HCT116 (cell line): ENCODE results near the gene ARSG. TPM values are rescaled to one million over a fixed set of nuclear protein-coding genes. Genes with fewer than 3 reads are reported as not detected.
A peak's percentile ranks its signal among the peaks of the same experiment; 100 is the strongest.

Experiments used
- ATAC-seq: fragments of 200-7000 bp; cut with Tn5 transposase; 2 replicates; pipeline ENCODE4 v1.9.1; 2020; ENCODE audit warnings: mild to moderate bottlenecking, moderate library complexity
- BruUV-seq: library from RNA; stranded (reverse); fragments of 400-500 nt; replicated peaks from 2 replicates; lab custom pipeline; 2021; lab: Mats Ljungman, UMichigan
- CTCF ChIA-PET: fragments of 300-600 bp; sonication (Branson Sonifier 250); formaldehyde crosslinking; loops from one replicate; lab custom pipeline; 2021; ENCODE audit warnings: antibody characterized with exemption; lab: Charles Lee
- POLR2A ChIA-PET: fragments of 300-600, 350-600 bp; sonication (Branson Sonifier 250); formaldehyde crosslinking; loops from one replicate; lab custom pipeline; 2021; ENCODE audit warnings: antibody characterized with exemption; lab: Charles Lee
- RAD21 ChIA-PET, 2 experiments: fragments of 300-600 bp; sonication (Branson Sonifier 250); formaldehyde crosslinking; loops; one replicate each; lab custom pipeline; 2023; ENCODE audit warnings: low total read pairs in 2 of 2; ENCODE audit not compliant: uncharacterized antibody in 2 of 2, unreplicated experiment in 2 of 2, low non-redundant PET in 1 of 2; lab: Charles Lee
- DNase-seq: peaks from one replicate; pipeline ENCODE4 v3.0.0-alpha.2; 2010; ENCODE audit warnings: low read depth, low spot score
- H2AFZ ChIP-seq: fragments of 200-600 bp; shearing (Covaris generic), sonication (generic); 2 replicates; pipeline ENCODE4 v1.6.1; 2017; ENCODE audit warnings: low read depth, mixed run types, mixed read lengths, antibody characterized with exemption, low read length; ENCODE audit not compliant: poor library complexity, severe bottlenecking
- H3K27ac ChIP-seq: 2 replicates; pipeline ENCODE4 v1.5.1; 2012; ENCODE audit warnings: low read depth, low read length
- H3K27me3 ChIP-seq: fragments of 200-600 bp; sonication (generic); 2 replicates; pipeline ENCODE4 v1.6.1; 2016; ENCODE audit warnings: mixed run types, low read length, mixed read lengths; ENCODE audit not compliant: insufficient read depth
- H3K36me3 ChIP-seq, 2 experiments: fragments of 200-500 bp in 1 of 2; fragments of 200-600 bp in 1 of 2; sonication (Bioruptor generic) in 1 of 2; sonication (generic) in 1 of 2; 2 replicates each; pipeline versions ENCODE4 v1.5.1 to v1.6.1; 2014 to 2016; ENCODE audit warnings: low read length in 2 of 2, inconsistent platforms in 1 of 2, mixed read lengths in 1 of 2, mixed run types in 1 of 2; ENCODE audit not compliant: insufficient read depth in 2 of 2, control insufficient read depth in 1 of 2
- H3K4me1 ChIP-seq, 2 experiments: fragments of 200-600 bp in 1 of 2; sonication (generic) in 1 of 2; 2 replicates each; pipeline versions ENCODE4 v1.5.1 to v1.6.1; 2012 to 2017; ENCODE audit warnings: low read length in 2 of 2, inconsistent platforms in 1 of 2, mild to moderate bottlenecking in 1 of 2, mixed read lengths in 1 of 2, mixed run types in 1 of 2, moderate library complexity in 1 of 2; ENCODE audit not compliant: insufficient read depth in 2 of 2, control insufficient read depth in 1 of 2
- H3K4me2 ChIP-seq: fragments of 200-600 bp; sonication (generic); 2 replicates; pipeline ENCODE4 v1.6.1; 2017; ENCODE audit warnings: mixed run types, low read length, mixed read lengths
- H3K4me3 ChIP-seq, 2 experiments: fragments of 200-600 bp in 1 of 2; sonication (generic) in 1 of 2; replicated peaks in 1 of 2; 2 replicates each; pipeline ENCODE4 v1.5.1; 2011 to 2016; ENCODE audit warnings: low read length in 2 of 2, control low read depth in 1 of 2, low read depth in 1 of 2, mild to moderate bottlenecking in 1 of 2, mixed read lengths in 1 of 2, mixed run types in 1 of 2
- H3K79me2 ChIP-seq: fragments of 200-600 bp; sonication (generic); 2 replicates; pipeline ENCODE4 v1.6.1; 2017; ENCODE audit warnings: mild to moderate bottlenecking, mixed run types, low read length, moderate library complexity, mixed read lengths; ENCODE audit not compliant: insufficient read depth
- H3K9ac ChIP-seq: fragments of 200-600 bp; sonication (generic); 2 replicates; pipeline ENCODE4 v1.6.1; 2016; ENCODE audit warnings: low read length, mixed read lengths
- H3K9me2 ChIP-seq: fragments of 200-600 bp; sonication (generic), shearing (Covaris generic); 2 replicates; pipeline ENCODE4 v1.6.1; 2017; ENCODE audit warnings: mixed run types, mild to moderate bottlenecking, moderate library complexity; ENCODE audit not compliant: insufficient read depth
- H3K9me3 ChIP-seq, 2 experiments: fragments of 200-500 bp in 1 of 2; fragments of 200-600 bp in 1 of 2; sonication (Bioruptor generic) in 1 of 2; sonication (generic) in 1 of 2; 2 replicates each; pipeline ENCODE4 v1.6.1; 2014 to 2017; ENCODE audit warnings: low read length in 2 of 2, mixed read lengths in 2 of 2, inconsistent platforms in 1 of 2, low read depth in 1 of 2, mild to moderate bottlenecking in 1 of 2, mixed run types in 1 of 2, moderate library complexity in 1 of 2; ENCODE audit not compliant: control insufficient read depth in 1 of 2, insufficient read depth in 1 of 2
- H4K20me1 ChIP-seq: fragments of 200-600 bp; sonication (generic), shearing (Covaris generic); 2 replicates; pipeline ENCODE4 v1.6.1; 2017; ENCODE audit warnings: mixed run types, mild to moderate bottlenecking, moderate library complexity; ENCODE audit not compliant: insufficient read depth
- ATF3 ChIP-seq: IDR thresholded peaks from 2 replicates; pipeline ENCODE4 v1.6.1; 2012
- CBX3 ChIP-seq: IDR thresholded peaks from 2 replicates; pipeline ENCODE4 v1.6.1; 2012; ENCODE audit warnings: low read depth
- CEBPB ChIP-seq: IDR thresholded peaks from 2 replicates; pipeline ENCODE4 v1.6.1; 2012; ENCODE audit warnings: low read depth
- ELF1 ChIP-seq: IDR thresholded peaks from 2 replicates; pipeline ENCODE4 v1.6.1; 2012; ENCODE audit warnings: low read depth, borderline replicate concordance
- EZH2 ChIP-seq: fragments of 200-600 bp; sonication (generic); IDR thresholded peaks from 2 replicates; pipeline ENCODE4 v1.6.1; 2017; ENCODE audit warnings: antibody characterized with exemption, mixed run types
- EZH2phosphoT487 ChIP-seq: fragments of 200-600 bp; IDR thresholded peaks from 2 replicates; pipeline ENCODE4 v1.6.1; 2018; ENCODE audit warnings: antibody characterized with exemption, borderline replicate concordance
- JUND ChIP-seq: IDR thresholded peaks from 2 replicates; pipeline ENCODE4 v1.6.1; 2012
- MAX ChIP-seq: IDR thresholded peaks from 2 replicates; pipeline ENCODE4 v1.6.1; 2012
- POLR2A ChIP-seq: IDR thresholded peaks from 2 replicates; pipeline ENCODE4 v1.7.0; 2011; ENCODE audit warnings: borderline replicate concordance; ENCODE audit not compliant: insufficient read depth, insufficient read length; ENCODE audit errors: extremely low read depth
- POLR2AphosphoS5 ChIP-seq: IDR thresholded peaks from 2 replicates; pipeline ENCODE4 v1.6.1; 2011; ENCODE audit warnings: mild to moderate bottlenecking, low read depth, low read length, moderate library complexity
- RAD21 ChIP-seq: IDR thresholded peaks from 2 replicates; pipeline ENCODE4 v1.6.1; 2012; ENCODE audit warnings: low read depth, mild to moderate bottlenecking
- REST ChIP-seq: IDR thresholded peaks from 2 replicates; pipeline ENCODE4 v1.6.1; 2012; ENCODE audit warnings: low read depth
- SIN3A ChIP-seq: IDR thresholded peaks from 2 replicates; pipeline ENCODE4 v1.6.1; 2012; ENCODE audit warnings: low read depth
- SP1 ChIP-seq: IDR thresholded peaks from 2 replicates; pipeline ENCODE4 v1.6.1; 2012; ENCODE audit warnings: low read depth
- TCF7L2 ChIP-seq: IDR thresholded peaks from 2 replicates; pipeline ENCODE4 v1.7.0; 2011; ENCODE audit warnings: borderline replicate concordance, inconsistent platforms; ENCODE audit not compliant: insufficient read depth, insufficient read length; ENCODE audit errors: extremely low read depth
- YY1 ChIP-seq: IDR thresholded peaks from 2 replicates; pipeline ENCODE4 v1.6.1; 2011; ENCODE audit warnings: low read length, low read depth, moderate library complexity, mild to moderate bottlenecking; ENCODE audit not compliant: insufficient replicate concordance; ENCODE audit errors: extremely low read depth
- ZBTB33 ChIP-seq: IDR thresholded peaks from 2 replicates; pipeline ENCODE4 v1.6.1; 2011; ENCODE audit warnings: mild to moderate bottlenecking, low read length, moderate library complexity; ENCODE audit not compliant: insufficient replicate concordance; ENCODE audit errors: extremely low read depth
- ZFX ChIP-seq: fragments of 450-650 bp; IDR thresholded peaks from 2 replicates; pipeline ENCODE4 v1.6.1; 2017
- ZNF274 ChIP-seq: fragments of 200-500 bp; sonication (Bioruptor generic); IDR thresholded peaks from 2 replicates; pipeline ENCODE4 v1.6.1; 2014; ENCODE audit warnings: mild to moderate bottlenecking, low read depth, low read length, inconsistent platforms
- intact Hi-C: fragments of 100-400 bp; cut with micrococcal nuclease; formaldehyde crosslinking; loops from 2 replicates; pipeline ENCODE4 v1.10.0; 2022
- total RNA-seq: library from RNA; stranded (reverse); gene quantifications from one replicate; pipeline ENCODE4 v1.2.1, GENCODE V29; 2021; ENCODE audit not compliant: unreplicated experiment

Gene ARSG
- total RNA-seq, 1 experiment from 2014 or later: 17.1 TPM

GRCh38 chr17:68460146-68460545 lies 168.9 kb downstream of the ARSG start:
- H3K79me2 ChIP-seq: no peaks in the 10 kb centered on the region
- ATAC-seq: no peak
- peak overlapping the region; percentile 0; the same call in 1 of the 2 replicates for H3K4me2 ChIP-seq
- no peaks in the 10 kb centered on the region for H3K9me3 ChIP-seq
- H3K4me1 ChIP-seq: peaks cover 22 to 42% of the 10 kb centered on the region in 2 experiments
- peak overlapping the region; percentile 11 for H2AFZ ChIP-seq
- intact Hi-C loops: loop anchor here (10.0 kb wide), 1 partner anchor 655 kb away; no protein-coding TSS in a partner anchor
- no peaks in the 10 kb centered on the region for H3K36me3 ChIP-seq
- no peak overlapping the region for H3K27ac ChIP-seq
- no peak overlapping the region for H3K4me3 ChIP-seq
- ChIA-PET POLR2A (interaction anchor here (1.0 kb wide), 1 partner anchor 9 kb away, joined by 3 read pairs; no protein-coding TSS in a partner anchor), CTCF (interaction anchor here (0.6 to 0.9 kb wide), 4 partner anchors 23 to 496 kb away, joined by 3 to 4 read pairs (median 3); no protein-coding TSS in a partner anchor), RAD21 (no interaction called here)
- no peaks in the 10 kb centered on the region for H3K27me3 ChIP-seq
- no peak for DNase-seq
- BruUV-seq: no TSS peak
- H3K9me2 ChIP-seq: no peaks in the 10 kb centered on the region
- H4K20me1 ChIP-seq: no peaks in the 10 kb centered on the region
- no peak for TF ChIP-seq ZBTB33
- TF ChIP-seq POLR2A: no peak
- no peak for TF ChIP-seq EZH2
- TF ChIP-seq CEBPB: no peak
- TF ChIP-seq REST: no peak
- no peak for TF ChIP-seq MAX
- TF ChIP-seq POLR2AphosphoS5: no peak
- no peak for TF ChIP-seq SP1
- no peak for TF ChIP-seq YY1
- TF ChIP-seq EZH2phosphoT487: no peak
- no peak for TF ChIP-seq RAD21
- no peak for TF ChIP-seq ZNF274
- TF ChIP-seq TCF7L2: no peak
- TF ChIP-seq ELF1: no peak
- TF ChIP-seq JUND: no peak
- TF ChIP-seq CBX3: no peak
- TF ChIP-seq SIN3A: no peak
- TF ChIP-seq ATF3: no peak
- no peak for TF ChIP-seq ZFX
- no peak overlapping the region for H3K9ac ChIP-seq
